Posterior vena cava (tissue), 2 donors: Measurements from ENCODE around the gene LYPD1. TPM values are rescaled to one million over a fixed set of nuclear protein-coding genes. Genes with fewer than 3 reads are reported as not detected.
"Not testable (repeated sequence)": the region's sequence is repeated elsewhere in the genome, so short reads cannot be mapped to it uniquely, and the experiment has no call there.

Experiments
- DNase-seq: peaks from one replicate; pipeline ENCODE4 v3.0.0-alpha.2; 2020; ENCODE audit warnings: low spot score
- intact Hi-C, 2 donors: fragments of 100-400 bp; cut with DNase I; formaldehyde crosslinking; loops; one replicate each; pipeline versions ENCODE4 v1.14.1 to v1.14.2; 2022 to 2023
- long read RNA-seq, 2 donors: library from polyadenylated mRNA; unstranded; transcript quantifications; one replicate each; pipeline ENCODE4 v2.0.0, GENCODE V29; 2020 to 2021
- total RNA-seq, 2 donors: library from RNA; stranded (reverse); fragmentation: NEBNext Ultra II Directional; extraction: Animal tissue kit (Norgen Biotek cat#: 25700); gene quantifications; one replicate each; pipeline ENCODE4 v1.2.1, GENCODE V29; 2021
- donor health status: DM: yes; HTN: yes; CAD: no.
- donor health status: DM: yes; HTN: yes; CAD: no.

The LYPD1 gene
- under 1 TPM; 0.19 to 0.33 TPM for total RNA-seq
- long read RNA-seq, donor 1: 0 reads
- long read RNA-seq, donor 2: 0 reads

DNA sequence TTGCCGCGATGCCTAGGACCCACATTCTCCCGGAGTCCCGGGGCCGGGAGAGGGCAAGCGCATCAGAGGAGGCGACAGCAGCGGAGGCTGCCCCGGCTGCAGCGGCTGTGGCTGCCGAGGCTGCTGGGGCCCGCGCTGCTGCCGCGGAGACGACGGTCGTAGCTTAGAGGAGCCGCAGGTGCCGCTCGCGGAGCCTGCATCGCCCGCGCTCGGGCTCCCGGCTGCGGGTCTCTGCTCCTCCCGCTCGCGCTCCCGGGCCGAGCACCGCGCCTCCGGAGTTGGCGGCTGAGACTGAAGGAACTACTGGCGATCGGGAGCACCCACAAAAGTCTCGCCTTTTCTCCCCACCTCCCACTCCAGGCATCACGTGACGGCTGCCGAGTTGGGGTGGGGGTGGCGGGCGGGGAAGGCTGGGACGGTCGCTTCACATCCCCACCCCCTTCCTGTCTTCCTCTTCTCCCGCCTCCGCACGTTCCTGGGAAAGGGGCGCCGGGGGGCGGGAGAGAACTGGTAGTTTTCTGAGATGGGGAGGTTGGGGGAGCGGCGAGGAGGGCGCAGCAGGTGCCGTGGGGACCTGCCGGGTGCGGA, at the start of gene LYPD1:
Gene LYPD1 (minus strand): TSS at position 298 of the 588 bp plus-strand sequence. CDS start 273 bp downstream, at position 25.
- intact Hi-C loops: no loop called here
- DNase-seq: no peak

DNA sequence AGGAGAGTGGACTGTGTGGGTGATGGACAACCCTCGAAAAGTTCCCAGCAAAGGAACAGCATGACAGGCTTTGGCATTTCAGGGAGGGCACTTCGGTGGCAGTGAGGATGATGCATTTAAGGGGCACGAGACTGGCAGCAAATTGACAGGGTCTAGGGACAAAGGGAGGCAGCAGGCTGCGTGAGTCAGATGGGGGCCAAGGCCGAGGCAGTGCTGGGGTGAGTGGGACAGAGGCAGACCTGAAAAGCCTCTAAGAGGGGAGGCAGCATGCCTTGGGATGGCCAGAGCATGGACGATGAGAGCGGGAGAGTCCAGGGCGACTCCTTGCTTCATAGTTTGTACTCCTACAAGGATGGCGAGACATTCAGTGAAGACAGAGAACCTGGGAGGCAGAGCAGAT, 49.5 kb upstream of the LYPD1 start:
- intact Hi-C loops: no loop called here

GRCh38 chr2:132716954-132717353, 46.9 kb upstream of the LYPD1 start:
- DNase-seq: no peak
- intact Hi-C loops: no loop called here

More for the DNA sequence above, 49.5 kb upstream of the LYPD1 start:
- DNase-seq: no peak

DNA sequence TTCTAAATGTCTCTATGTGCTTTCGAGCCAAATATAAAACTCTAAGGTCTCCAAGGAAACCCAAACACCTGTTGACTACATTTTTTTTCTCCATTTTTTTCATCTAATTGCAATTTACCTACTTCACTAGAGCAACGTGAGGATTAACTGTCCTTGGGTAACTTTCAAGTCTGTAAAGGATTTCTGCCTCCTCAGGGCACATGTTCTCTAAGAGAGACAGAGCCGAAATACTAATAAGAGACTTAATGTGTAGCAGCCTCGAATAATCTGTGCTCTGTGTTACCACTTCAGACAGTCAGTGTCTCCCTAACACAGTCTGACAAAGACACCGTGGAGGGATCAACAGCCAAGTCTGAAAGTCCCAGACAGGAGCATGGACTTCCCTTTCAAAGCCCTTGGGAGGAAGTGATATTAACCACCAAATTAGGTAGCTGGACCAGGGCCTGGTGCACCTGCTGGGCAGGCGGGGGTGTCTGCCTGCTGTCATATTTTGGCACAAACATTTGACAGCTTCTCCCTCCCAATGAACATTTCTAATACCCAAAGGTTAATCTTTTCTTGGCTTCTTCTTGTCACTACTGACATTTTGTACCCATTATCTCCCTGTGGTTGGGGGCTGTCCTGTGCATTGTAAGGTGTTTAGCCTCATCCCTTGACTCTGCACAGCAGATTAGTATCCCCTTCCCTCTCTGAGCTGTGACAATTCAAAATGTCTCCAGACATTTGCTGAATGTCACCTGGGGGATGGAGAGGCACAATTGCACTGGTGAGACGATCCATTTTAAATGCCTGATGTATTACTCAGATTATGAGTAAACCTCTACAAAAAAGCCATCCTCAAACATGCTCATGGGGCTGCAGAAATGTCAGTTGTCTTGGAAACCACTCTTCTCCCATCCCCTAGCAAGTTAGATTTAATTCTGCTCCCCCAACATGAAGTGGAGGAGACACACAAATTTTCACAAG, 45.7 kb upstream of the LYPD1 start:
- intact Hi-C loops: no loop called here
- no peak for DNase-seq

DNA sequence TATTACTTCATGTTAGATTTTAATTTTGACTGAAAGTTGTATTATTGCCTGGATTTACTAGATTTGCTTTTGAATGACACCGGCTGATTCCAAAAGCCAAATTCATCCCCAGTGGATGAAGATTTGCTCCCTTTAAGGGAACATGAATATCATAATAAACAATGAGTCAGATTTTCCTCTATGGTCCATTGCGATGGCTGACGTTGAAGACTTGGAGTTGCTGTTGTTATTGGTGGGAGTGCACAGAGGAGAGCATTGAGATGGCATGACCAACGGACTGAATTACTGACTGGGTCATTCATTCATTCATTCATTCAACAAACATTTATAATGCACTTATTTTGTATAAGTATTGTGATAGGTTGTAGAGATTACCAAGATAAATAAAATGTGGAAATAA, 33.4 kb upstream of the LYPD1 start:
- intact Hi-C loops: no loop called here
- no peak for DNase-seq

GRCh38 chr2:132701810-132702209, 31.8 kb upstream of the LYPD1 start:
- no peak for DNase-seq
- intact Hi-C loops: no loop called here

DNA sequence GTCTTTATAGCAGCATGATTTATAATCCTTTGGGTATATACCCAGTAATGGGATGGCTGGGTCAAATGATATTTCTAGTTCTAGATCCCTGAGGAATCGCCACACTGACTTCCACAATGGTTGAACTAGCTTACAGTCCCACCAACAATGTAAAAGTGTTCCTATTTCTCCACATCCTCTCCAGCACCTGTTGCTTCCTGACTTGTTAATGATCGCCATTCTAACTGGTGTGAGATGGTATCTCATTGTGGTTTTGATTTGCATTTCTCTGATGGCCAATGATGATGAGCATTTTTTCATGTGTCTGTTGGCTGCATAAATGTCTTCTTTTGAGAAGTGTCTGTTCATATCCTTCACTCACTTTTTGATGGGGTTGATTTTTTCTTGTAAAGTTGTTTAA, 29.8 kb upstream of the LYPD1 start:
- intact Hi-C loops, DNase-seq: not testable (repeated sequence)

- DNase-seq, intact Hi-C loops: not testable (repeated sequence)
Observed at GRCh38 chr2:132698347-132698746, 28.3 kb upstream of the LYPD1 start.

GRCh38 chr2:132697556-132698205, 27.7 kb upstream of the LYPD1 start:
- intact Hi-C loops: no loop called here
- no peak for DNase-seq

DNA sequence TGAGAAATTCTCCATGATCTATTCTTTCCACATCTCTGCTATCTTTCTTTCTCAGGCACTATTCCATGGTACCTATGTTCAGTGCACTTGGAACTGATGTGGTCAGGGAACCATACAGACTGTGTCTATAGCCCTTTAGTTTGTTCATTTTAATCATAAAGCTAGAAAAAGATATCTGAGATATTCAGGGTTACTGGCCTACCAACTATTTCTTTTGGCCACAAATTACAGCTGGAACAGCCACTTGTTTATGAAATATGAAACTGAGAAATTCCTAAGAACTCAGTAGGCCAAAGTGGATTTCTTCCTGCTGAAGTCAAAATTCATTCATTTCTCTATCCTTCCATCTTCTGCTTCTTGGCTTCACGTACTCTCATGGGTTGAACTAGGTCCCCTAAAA, 22.8 kb upstream of the LYPD1 start:
- intact Hi-C loops: no loop called here
- DNase-seq: no peak

- DNase-seq: no peak
- intact Hi-C loops: no loop called here
Observed at GRCh38 chr2:132691556-132691955, 21.6 kb upstream of the LYPD1 start.

- no peak for DNase-seq
- intact Hi-C loops: no loop called here
Observed at GRCh38 chr2:132690664-132691303, 20.8 kb upstream of the LYPD1 start.

DNA sequence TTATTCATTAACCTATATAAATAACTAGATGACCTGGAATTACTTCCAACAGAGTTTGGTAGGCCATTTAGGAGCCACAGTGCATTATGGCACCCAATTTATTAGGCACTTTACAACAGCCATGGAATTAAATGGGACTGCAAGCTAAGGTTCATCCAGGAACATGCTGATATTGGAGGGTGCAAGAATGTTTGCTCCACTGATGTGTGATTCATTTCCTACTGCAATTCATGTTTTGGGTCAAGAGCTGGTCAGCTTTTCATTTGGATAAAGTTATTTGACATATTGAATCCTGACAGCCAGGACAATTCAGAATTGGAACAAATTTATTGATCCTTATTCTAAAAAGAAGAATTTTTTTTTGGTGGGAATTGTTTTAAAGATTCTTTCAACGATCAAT, 11.8 kb upstream of the LYPD1 start:
- intact Hi-C loops: no loop called here
- DNase-seq: no peak

DNA sequence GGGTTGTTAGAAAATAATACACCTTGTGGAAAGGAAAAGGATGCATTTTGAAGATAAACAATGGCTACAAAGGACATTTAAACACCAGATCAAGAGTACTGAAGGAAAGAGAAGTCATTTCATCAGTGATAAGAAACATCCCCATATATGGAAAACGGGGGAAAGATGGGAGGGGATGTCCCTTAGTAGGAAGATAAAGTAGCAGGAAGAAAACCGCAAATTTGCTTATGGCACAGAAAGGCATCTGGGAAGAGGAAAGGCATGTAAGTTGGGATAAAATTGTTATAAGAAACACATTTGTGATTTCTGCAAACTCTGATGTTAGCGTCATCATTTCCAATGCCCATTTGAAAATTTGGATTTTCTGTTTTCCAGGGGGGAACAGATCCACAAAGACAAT, 10.5 kb upstream of the LYPD1 start:
- no peak for DNase-seq
- intact Hi-C loops: no loop called here

GRCh38 chr2:132678483-132678882, 8.5 kb upstream of the LYPD1 start:
- intact Hi-C loops: no loop called here
- no peak for DNase-seq

- DNase-seq: no peak
- intact Hi-C loops: no loop called here
Observed at GRCh38 chr2:132677661-132678060, 7.7 kb upstream of the LYPD1 start.

DNA sequence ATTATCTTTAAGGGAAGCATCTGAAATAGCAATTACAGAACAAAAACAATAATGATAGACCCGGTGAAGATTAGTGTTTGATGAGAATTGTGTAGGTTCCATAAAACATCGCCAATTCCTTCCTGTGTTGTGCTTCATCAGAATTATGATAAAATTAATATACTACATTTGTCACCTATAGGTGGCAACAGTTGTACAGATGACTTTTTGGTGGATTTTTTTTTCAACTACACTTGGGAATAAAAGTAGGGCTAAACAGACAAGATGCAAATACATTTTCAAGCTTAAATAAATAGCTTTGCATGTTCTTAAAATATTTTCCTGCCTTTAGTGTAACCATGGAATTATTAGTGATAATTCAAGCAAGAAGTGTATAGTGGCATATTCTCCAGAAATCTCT, 7.0 kb upstream of the LYPD1 start:
- intact Hi-C loops: no loop called here

GRCh38 chr2:132671151-132671835, 1.3 kb upstream of the LYPD1 start:
- intact Hi-C loops: no loop called here
- DNase-seq: no peak

More for the DNA sequence above, 7.0 kb upstream of the LYPD1 start:
- DNase-seq: no peak

DNA sequence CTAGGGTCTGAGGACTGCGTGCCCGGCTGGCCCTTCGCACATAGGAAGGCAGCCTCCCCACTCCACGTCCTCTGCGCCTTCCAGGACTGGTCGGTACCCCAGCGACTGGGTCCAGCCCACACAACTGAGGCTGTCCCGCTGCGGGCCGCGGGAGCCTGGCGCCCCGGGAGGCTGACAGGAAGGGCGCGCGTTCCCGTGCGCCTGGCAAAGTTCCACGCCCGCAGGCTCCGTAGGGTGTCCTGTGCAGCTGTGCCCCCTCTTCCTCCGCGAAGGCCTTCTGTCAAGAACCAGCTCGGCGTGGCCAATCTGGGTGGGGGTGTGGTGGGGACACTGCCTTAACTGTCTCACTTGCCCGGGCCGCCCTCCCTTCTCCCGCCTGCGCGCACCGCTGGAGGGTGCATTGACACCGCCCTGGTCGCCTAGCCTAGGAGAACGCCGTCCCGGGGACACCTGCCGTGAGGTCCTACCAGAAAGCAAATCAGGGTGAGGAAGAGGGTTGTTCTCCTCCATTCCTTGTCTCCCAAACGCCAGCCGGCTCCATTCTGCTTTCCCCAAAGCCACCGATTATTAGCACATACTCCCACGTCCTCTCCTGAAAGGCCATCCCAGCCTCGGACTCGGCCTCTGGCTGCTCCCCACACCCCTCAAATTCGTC, 618 bp upstream of the LYPD1 start:
- intact Hi-C loops: no loop called here
- no peak for DNase-seq
